GM11168 (cell line): ENCODE measurements around the gene SLC44A4.

Experiments used
- in situ Hi-C: fragments of 300-500 bp; cut with MboI; formaldehyde crosslinking; loops from one replicate; pipeline ENCODE4 v1.12.0; 2022; ENCODE audit warnings: low sequenced_read_pairs; ENCODE audit not compliant: unreplicated experiment

Gene SLC44A4

GRCh38 chr6:31815025-31815838, 63.6 kb downstream of the SLC44A4 start, which contains the start of the genes HSPA1A and HSPA1L:
TSS of gene HSPA1A (plus strand) at chr6:31815543. CDS start at chr6:31815757, 214 bp downstream.
TSS of gene HSPA1L (minus strand) at chr6:31815283. CDS start at chr6:31811972, 3,311 bp downstream.
- in situ Hi-C loops = no loop called here

GRCh38 chr6:31814677-31815024, 64.1 kb downstream of the SLC44A4 start:
- in situ Hi-C loops = no loop called here

- in situ Hi-C loops = no loop called here
These were observed 65.3 kb downstream of the SLC44A4 start for GRCh38 chr6:31813465-31813849.
